ENCODE measurements around the gene CHD6.

DNA sequence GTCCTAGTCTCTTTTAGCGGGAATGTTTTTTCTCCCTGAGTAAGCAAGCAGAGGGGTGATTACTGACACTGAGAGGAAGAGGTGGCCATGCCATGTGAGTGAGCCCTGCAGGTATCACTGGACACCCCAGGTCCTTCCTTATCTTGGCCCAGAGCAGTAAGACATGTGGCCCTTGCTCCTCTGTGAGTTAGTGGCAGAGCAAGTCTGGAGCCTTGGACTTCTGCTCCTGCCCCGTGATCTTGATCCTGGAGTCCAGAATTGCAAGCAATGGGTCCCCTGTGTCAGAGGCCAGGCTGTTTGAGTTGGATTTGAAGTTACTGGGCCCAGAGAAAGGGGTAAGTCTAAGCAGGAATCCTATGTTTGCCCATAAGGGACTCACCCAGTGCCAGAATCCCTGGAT lies 159.4 kb downstream of the CHD6 start:
- TF ChIP-seq, protein P1, sequence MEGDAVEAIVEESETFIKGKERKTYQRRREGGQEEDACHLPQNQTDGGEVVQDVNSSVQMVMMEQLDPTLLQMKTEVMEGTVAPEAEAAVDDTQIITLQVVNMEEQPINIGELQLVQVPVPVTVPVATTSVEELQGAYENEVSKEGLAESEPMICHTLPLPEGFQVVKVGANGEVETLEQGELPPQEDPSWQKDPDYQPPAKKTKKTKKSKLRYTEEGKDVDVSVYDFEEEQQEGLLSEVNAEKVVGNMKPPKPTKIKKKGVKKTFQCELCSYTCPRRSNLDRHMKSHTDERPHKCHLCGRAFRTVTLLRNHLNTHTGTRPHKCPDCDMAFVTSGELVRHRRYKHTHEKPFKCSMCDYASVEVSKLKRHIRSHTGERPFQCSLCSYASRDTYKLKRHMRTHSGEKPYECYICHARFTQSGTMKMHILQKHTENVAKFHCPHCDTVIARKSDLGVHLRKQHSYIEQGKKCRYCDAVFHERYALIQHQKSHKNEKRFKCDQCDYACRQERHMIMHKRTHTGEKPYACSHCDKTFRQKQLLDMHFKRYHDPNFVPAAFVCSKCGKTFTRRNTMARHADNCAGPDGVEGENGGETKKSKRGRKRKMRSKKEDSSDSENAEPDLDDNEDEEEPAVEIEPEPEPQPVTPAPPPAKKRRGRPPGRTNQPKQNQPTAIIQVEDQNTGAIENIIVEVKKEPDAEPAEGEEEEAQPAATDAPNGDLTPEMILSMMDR (conservative IDR thresholded peaks at IDR 0.05), result no peak
- no peak for TF ChIP-seq ZFX (IDR thresholded peaks at IDR 0.05)

Data from C4-2B (cell line).